ENCODE measurements around the gene AOPEP.

GRCh38 chr9:94798708-94799107, 72.2 kb downstream of the AOPEP start:
- TF ChIP-seq CTCF (IDR thresholded peaks at IDR 0.05; ENCODE audit: low read depth, low read length, poor library complexity, severe bottlenecking) (no peak), EZH2phosphoT487 (IDR thresholded peaks at IDR 0.05; ENCODE audit: borderline replicate concordance, low read length) (no peak)

Measured in DOHH2 (cell line).